HEK293 (cell line): Measurements from ENCODE around the gene CCDC195.

ENCODE experiments used
- CTCF ChIA-PET: fragments of 350-600 bp; formaldehyde crosslinking; extraction: SDS; loops from one replicate; lab custom pipeline; 2021; ENCODE audit warnings: antibody characterized with exemption; lab: Yijun Ruan, JAX
- POLR2A ChIA-PET: fragments of 300-600 bp; formaldehyde crosslinking; extraction: SDS; loops from one replicate; lab custom pipeline; 2020; ENCODE audit warnings: antibody characterized with exemption, inconsistent platforms; lab: Yijun Ruan, JAX
- H3K27ac ChIP-seq: fragments of 200-500 bp; sonication (Bioruptor generic); 2 replicates; pipeline ENCODE4 v1.5.1; 2014; ENCODE audit warnings: low read depth, low read length, control low read depth, inconsistent platforms; ENCODE audit errors: extremely low read depth
- H3K36me3 ChIP-seq, 2 experiments: fragments of 200-500 bp in 1 of 2; sonication (Bioruptor generic) in 1 of 2; 1 replicate in 1 of 2; 2 replicates in 1 of 2; pipeline ENCODE4 v1.5.1; 2014 to 2017; ENCODE audit warnings: inconsistent platforms in 2 of 2, low read length in 2 of 2; ENCODE audit not compliant: control insufficient read depth in 2 of 2, insufficient read depth in 1 of 2
- H3K4me1 ChIP-seq: fragments of 200-500 bp; sonication (Bioruptor generic); 2 replicates; pipeline ENCODE4 v1.5.1; 2014; ENCODE audit warnings: mild to moderate bottlenecking, low read length, inconsistent platforms; ENCODE audit not compliant: control insufficient read depth, insufficient read depth
- H3K4me3 ChIP-seq: 2 replicates; pipeline ENCODE4 v1.5.1; 2011; ENCODE audit warnings: low read depth, mild to moderate bottlenecking, control low read depth, low read length, moderate library complexity
- H3K9me3 ChIP-seq: fragments of 200-500 bp; sonication (Bioruptor generic); 2 replicates; pipeline ENCODE4 v1.5.1; 2014; ENCODE audit warnings: low read depth, low read length, inconsistent platforms; ENCODE audit not compliant: control insufficient read depth, insufficient read depth
- GLIS1 ChIP-seq: fragments of 450-650 bp; formaldehyde crosslinking; IDR thresholded peaks from 2 replicates; pipeline ENCODE4 v1.5.1; 2016; ENCODE audit warnings: missing biosample characterization, missing genetic modification characterization
- MEIS1 ChIP-seq: sonication (generic); formaldehyde crosslinking; IDR thresholded peaks from 2 replicates; pipeline ENCODE4 v1.8.1; 2022; ENCODE audit warnings: missing genetic modification reagents, mild to moderate bottlenecking, borderline replicate concordance
- RBAK ChIP-seq: fragments of 450-650 bp; formaldehyde crosslinking; IDR thresholded peaks from 2 replicates; pipeline ENCODE4 v1.5.1; 2016; ENCODE audit warnings: missing biosample characterization, missing genetic modification characterization
- YY1 ChIP-seq: fragments of 450-650 bp; formaldehyde crosslinking; IDR thresholded peaks from 2 replicates; pipeline ENCODE4 v1.5.1; 2018; ENCODE audit warnings: missing biosample characterization, missing genetic modification characterization
- ZBTB8A ChIP-seq: fragments of 450-650 bp; formaldehyde crosslinking; IDR thresholded peaks from 2 replicates; pipeline ENCODE4 v1.5.1; 2016; ENCODE audit warnings: missing biosample characterization, missing genetic modification characterization
- ZNF10 ChIP-seq: fragments of 450-650 bp; formaldehyde crosslinking; IDR thresholded peaks from 2 replicates; pipeline ENCODE4 v1.5.1; 2017; ENCODE audit warnings: missing biosample characterization, missing genetic modification characterization
- ZNF16 ChIP-seq: fragments of 450-650 bp; formaldehyde crosslinking; IDR thresholded peaks from 2 replicates; pipeline ENCODE4 v1.5.1; 2016; ENCODE audit warnings: low read depth, missing biosample characterization, missing genetic modification characterization
- ZNF169 ChIP-seq: fragments of 450-650 bp; formaldehyde crosslinking; IDR thresholded peaks from 2 replicates; pipeline ENCODE4 v1.5.1; 2016; ENCODE audit warnings: missing biosample characterization, missing genetic modification characterization
- ZNF214 ChIP-seq: fragments of 450-650 bp; formaldehyde crosslinking; IDR thresholded peaks from 2 replicates; pipeline ENCODE4 v1.5.1; 2017; ENCODE audit warnings: missing biosample characterization, mild to moderate bottlenecking, missing genetic modification characterization, borderline replicate concordance
- ZNF239 ChIP-seq: fragments of 450-650 bp; formaldehyde crosslinking; IDR thresholded peaks from 2 replicates; pipeline ENCODE4 v1.5.1; 2016; ENCODE audit warnings: missing biosample characterization, missing genetic modification characterization
- ZNF266 ChIP-seq: fragments of 450-650 bp; formaldehyde crosslinking; IDR thresholded peaks from 2 replicates; pipeline ENCODE4 v1.5.1; 2016; ENCODE audit warnings: missing biosample characterization, missing genetic modification characterization, low read depth
- ZNF302 ChIP-seq: fragments of 450-650 bp; formaldehyde crosslinking; IDR thresholded peaks from 2 replicates; pipeline ENCODE4 v1.5.1; 2016; ENCODE audit warnings: missing biosample characterization, missing genetic modification characterization, low read depth
- ZNF350 ChIP-seq: fragments of 450-650 bp; formaldehyde crosslinking; IDR thresholded peaks from 2 replicates; pipeline ENCODE4 v1.5.0; 2017; ENCODE audit warnings: missing biosample characterization, mild to moderate bottlenecking, missing genetic modification characterization
- ZNF366 ChIP-seq: fragments of 450-650 bp; formaldehyde crosslinking; conservative IDR thresholded peaks from 2 replicates; pipeline ENCODE4 v1.5.1; 2016; ENCODE audit warnings: missing biosample characterization, missing genetic modification characterization
- ZNF433 ChIP-seq: fragments of 450-650 bp; formaldehyde crosslinking; IDR thresholded peaks from 2 replicates; pipeline ENCODE4 v1.5.1; 2016; ENCODE audit warnings: missing biosample characterization, missing genetic modification characterization, low read depth
- ZNF48 ChIP-seq: fragments of 450-650 bp; formaldehyde crosslinking; IDR thresholded peaks from 2 replicates; pipeline ENCODE4 v1.5.1; 2016; ENCODE audit warnings: missing biosample characterization, missing genetic modification characterization
- ZNF513 ChIP-seq: fragments of 450-650 bp; IDR thresholded peaks from 2 replicates; pipeline ENCODE4 v1.5.1; 2018; ENCODE audit warnings: missing biosample characterization, missing genetic modification characterization
- ZNF529 ChIP-seq: fragments of 450-650 bp; formaldehyde crosslinking; IDR thresholded peaks from 2 replicates; pipeline ENCODE4 v1.5.1; 2017; ENCODE audit warnings: missing genetic modification characterization, missing biosample characterization; ENCODE audit not compliant: insufficient replicate concordance
- ZNF549 ChIP-seq: fragments of 450-650 bp; IDR thresholded peaks from 2 replicates; pipeline ENCODE4 v1.5.1; 2018; ENCODE audit warnings: missing biosample characterization, missing genetic modification characterization, mild to moderate bottlenecking, inconsistent platforms, moderate library complexity
- ZNF560 ChIP-seq: fragments of 450-650 bp; formaldehyde crosslinking; IDR thresholded peaks from 2 replicates; pipeline ENCODE4 v1.5.1; 2017; ENCODE audit warnings: missing biosample characterization, missing genetic modification characterization, borderline replicate concordance
- ZNF561 ChIP-seq: fragments of 450-650 bp; IDR thresholded peaks from 2 replicates; pipeline ENCODE4 v1.5.1; 2018; ENCODE audit warnings: missing biosample characterization, missing genetic modification characterization, borderline replicate concordance
- ZNF585B ChIP-seq: fragments of 450-650 bp; formaldehyde crosslinking; IDR thresholded peaks from 2 replicates; pipeline ENCODE4 v1.5.1; 2016; ENCODE audit warnings: missing biosample characterization, missing genetic modification characterization
- ZNF777 ChIP-seq: fragments of 450-650 bp; formaldehyde crosslinking; IDR thresholded peaks from 2 replicates; pipeline ENCODE4 v1.5.1; 2017; ENCODE audit warnings: missing biosample characterization, missing genetic modification characterization, borderline replicate concordance
- ZNF792 ChIP-seq: fragments of 450-650 bp; formaldehyde crosslinking; IDR thresholded peaks from 2 replicates; pipeline ENCODE4 v1.5.1; 2016; ENCODE audit warnings: missing biosample characterization, missing genetic modification characterization
- TF ChIP-seq, protein P1 (sequence below): fragments of 450-650 bp; formaldehyde crosslinking; conservative IDR thresholded peaks from 2 replicates; pipeline ENCODE4 v1.5.1; 2016; ENCODE audit warnings: low read depth, missing biosample characterization, missing genetic modification characterization
- TF ChIP-seq, protein P2 (sequence below): fragments of 450-650 bp; formaldehyde crosslinking; IDR thresholded peaks from 2 replicates; pipeline ENCODE4 v1.5.1; 2016; ENCODE audit warnings: missing biosample characterization, missing genetic modification characterization

Gene CCDC195

GRCh38 chr2:224709301-224709700, 6.9 kb downstream of the CCDC195 start:
- no peak for TF ChIP-seq ZNF433 (tag by site-specific recombination)
- TF ChIP-seq ZNF350 (tag by site-specific recombination) = no peak
- no peak for TF ChIP-seq ZNF777 (tag by site-specific recombination)
- TF ChIP-seq YY1 (tag by site-specific recombination) = no peak
- TF ChIP-seq, protein P1, sequence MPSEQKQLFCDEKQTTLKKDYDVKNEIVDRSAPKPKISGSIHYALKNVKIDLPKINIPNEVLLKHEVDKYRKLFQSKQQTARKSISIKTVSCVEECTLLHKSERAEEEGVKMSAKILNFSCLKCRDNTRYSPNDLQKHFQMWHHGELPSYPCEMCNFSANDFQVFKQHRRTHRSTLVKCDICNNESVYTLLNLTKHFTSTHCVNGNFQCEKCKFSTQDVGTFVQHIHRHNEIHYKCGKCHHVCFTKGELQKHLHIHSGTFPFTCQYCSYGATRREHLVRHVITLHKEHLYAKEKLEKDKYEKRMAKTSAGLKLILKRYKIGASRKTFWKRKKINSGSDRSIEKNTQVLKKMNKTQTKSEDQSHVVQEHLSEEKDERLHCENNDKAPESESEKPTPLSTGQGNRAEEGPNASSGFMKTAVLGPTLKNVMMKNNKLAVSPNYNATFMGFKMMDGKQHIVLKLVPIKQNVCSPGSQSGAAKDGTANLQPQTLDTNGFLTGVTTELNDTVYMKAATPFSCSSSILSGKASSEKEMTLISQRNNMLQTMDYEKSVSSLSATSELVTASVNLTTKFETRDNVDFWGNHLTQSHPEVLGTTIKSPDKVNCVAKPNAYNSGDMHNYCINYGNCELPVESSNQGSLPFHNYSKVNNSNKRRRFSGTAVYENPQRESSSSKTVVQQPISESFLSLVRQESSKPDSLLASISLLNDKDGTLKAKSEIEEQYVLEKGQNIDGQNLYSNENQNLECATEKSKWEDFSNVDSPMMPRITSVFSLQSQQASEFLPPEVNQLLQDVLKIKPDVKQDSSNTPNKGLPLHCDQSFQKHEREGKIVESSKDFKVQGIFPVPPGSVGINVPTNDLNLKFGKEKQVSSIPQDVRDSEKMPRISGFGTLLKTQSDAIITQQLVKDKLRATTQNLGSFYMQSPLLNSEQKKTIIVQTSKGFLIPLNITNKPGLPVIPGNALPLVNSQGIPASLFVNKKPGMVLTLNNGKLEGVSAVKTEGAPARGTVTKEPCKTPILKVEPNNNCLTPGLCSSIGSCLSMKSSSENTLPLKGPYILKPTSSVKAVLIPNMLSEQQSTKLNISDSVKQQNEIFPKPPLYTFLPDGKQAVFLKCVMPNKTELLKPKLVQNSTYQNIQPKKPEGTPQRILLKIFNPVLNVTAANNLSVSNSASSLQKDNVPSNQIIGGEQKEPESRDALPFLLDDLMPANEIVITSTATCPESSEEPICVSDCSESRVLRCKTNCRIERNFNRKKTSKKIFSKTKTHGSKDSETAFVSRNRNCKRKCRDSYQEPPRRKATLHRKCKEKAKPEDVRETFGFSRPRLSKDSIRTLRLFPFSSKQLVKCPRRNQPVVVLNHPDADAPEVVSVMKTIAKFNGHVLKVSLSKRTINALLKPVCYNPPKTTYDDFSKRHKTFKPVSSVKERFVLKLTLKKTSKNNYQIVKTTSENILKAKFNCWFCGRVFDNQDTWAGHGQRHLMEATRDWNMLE = no peak
- TF ChIP-seq ZNF529 = no peak
- no peak for TF ChIP-seq ZNF48 (tag by site-specific recombination)
- TF ChIP-seq ZNF169 (tag by site-specific recombination) = no peak
- TF ChIP-seq GLIS1 (tag by site-specific recombination) = no peak
- TF ChIP-seq RBAK (tag by site-specific recombination) = no peak
- TF ChIP-seq ZNF513 (tag by site-specific recombination) = no peak
- TF ChIP-seq ZNF266 (tag by site-specific recombination) = no peak
- TF ChIP-seq, protein P2, sequence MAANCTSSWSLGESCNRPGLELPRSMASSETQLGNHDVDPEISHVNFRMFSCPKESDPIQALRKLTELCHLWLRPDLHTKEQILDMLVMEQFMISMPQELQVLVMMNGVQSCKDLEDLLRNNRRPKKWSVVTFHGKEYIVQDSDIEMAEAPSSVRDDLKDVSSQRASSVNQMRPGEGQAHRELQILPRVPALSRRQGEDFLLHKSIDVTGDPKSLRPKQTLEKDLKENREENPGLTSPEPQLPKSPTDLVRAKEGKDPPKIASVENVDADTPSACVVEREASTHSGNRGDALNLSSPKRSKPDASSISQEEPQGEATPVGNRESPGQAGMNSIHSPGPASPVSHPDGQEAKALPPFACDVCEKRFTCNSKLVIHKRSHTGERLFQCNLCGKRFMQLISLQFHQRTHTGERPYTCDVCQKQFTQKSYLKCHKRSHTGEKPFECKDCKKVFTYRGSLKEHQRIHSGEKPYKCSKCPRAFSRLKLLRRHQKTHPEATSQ (tag by site-specific recombination) = no peak
- TF ChIP-seq MEIS1 = no peak
- TF ChIP-seq ZNF549 (tag by site-specific recombination) = no peak
- no peak for TF ChIP-seq ZNF16 (tag by site-specific recombination)
- TF ChIP-seq ZNF302 (tag by site-specific recombination) = no peak
- TF ChIP-seq ZBTB8A (tag by site-specific recombination) = no peak
- TF ChIP-seq, all 188 proteins: peak for 0
- Histone ChIP-seq H3K27ac (no peak overlapping the region), H3K4me1 (no peaks in the 10 kb centered on the region), H3K36me3 (no peaks in the 10 kb centered on the region), H3K4me3 (no peak overlapping the region), H3K9me3 (no peaks in the 10 kb centered on the region)
- POLR2A ChIA-PET = no interaction called here
- CTCF ChIA-PET = interaction anchor here (0.6 kb wide), 1 partner anchor 313 kb away, joined by 3 read pairs; no protein-coding TSS in a partner anchor

DNA sequence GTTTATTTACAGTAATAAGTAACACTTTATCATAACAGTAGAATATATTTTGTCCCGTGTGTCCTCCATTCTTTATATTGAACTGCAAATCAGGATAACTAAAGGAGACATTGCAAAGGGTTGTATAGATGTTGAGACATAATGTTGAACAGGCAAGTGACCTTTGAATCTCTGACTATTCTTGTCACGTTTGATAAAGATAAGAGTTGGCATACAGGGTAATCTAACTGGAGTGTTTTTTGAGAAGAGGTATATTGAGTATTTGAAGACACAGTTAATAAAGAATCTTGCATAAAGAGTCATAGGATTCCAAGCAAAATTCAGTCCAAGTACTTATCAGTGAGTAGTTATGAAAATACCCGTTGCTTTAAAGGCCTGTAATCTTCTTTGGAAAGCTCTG, 21.7 kb downstream of the CCDC195 start:
- H3K36me3 ChIP-seq = no peaks in the 10 kb centered on the region
- H3K27ac ChIP-seq = no peak overlapping the region
- CTCF ChIA-PET = no interaction called here
- H3K9me3 ChIP-seq = no peaks in the 10 kb centered on the region
- H3K4me3 ChIP-seq = no peak overlapping the region
- POLR2A ChIA-PET = no interaction called here
- no peaks in the 10 kb centered on the region for H3K4me1 ChIP-seq
- no peak for TF ChIP-seq ZNF561
- no peak for TF ChIP-seq ZNF560 (tag by site-specific recombination)
- no peak for TF ChIP-seq ZNF366 (tag by site-specific recombination)
- no peak for TF ChIP-seq ZNF214 (tag by site-specific recombination)
- TF ChIP-seq ZNF16 (tag by site-specific recombination) = no peak
- TF ChIP-seq ZNF169 (tag by site-specific recombination) = no peak
- TF ChIP-seq ZNF513 (tag by site-specific recombination) = no peak
- TF ChIP-seq ZNF585B (tag by site-specific recombination) = no peak
- no peak for TF ChIP-seq ZNF792 (tag by site-specific recombination)
- no peak for TF ChIP-seq ZNF10 (tag by site-specific recombination)
- no peak for TF ChIP-seq ZNF239 (tag by site-specific recombination)
